HepG2 (cell line): ENCODE data around the gene CD83. TPM values are rescaled to one million over a fixed set of nuclear protein-coding genes. Genes with fewer than 3 reads are reported as not detected.

ENCODE experiments used
- ATAC-seq: fragments of 200-7000 bp; cut with Tn5 transposase; 3 replicates; pipeline ENCODE4 v1.9.1; 2020; ENCODE audit warnings: mild to moderate bottlenecking, moderate library complexity
- BruUV-seq: library from RNA; stranded (reverse); fragments of 400-500 nt; replicated peaks from 2 replicates; lab custom pipeline; 2021; lab: Mats Ljungman, UMichigan
- CTCF ChIA-PET: fragments of 300-600 bp; formaldehyde crosslinking; extraction: SDS; loops from one replicate; lab custom pipeline; 2021; ENCODE audit warnings: low total read pairs, inconsistent platforms, low intra/inter-chr PET ratio; lab: Yijun Ruan, JAX
- POLR2A ChIA-PET: fragments of 350-600 bp; sonication (Branson Sonifier 250); formaldehyde crosslinking; loops from one replicate; lab custom pipeline; 2020; ENCODE audit warnings: antibody characterized with exemption, inconsistent platforms; lab: Yijun Ruan, JAX
- DNase-seq: peaks from one replicate; pipeline ENCODE4 v3.0.0-alpha.2; 2015; ENCODE audit warnings: low spot score
- FAIRE-seq: peaks from 3 replicates; lab custom pipeline; 2011; peaks lifted over from hg19 to GRCh38; lab: Jason Lieb, UNC
- H2AFZ ChIP-seq: one replicate; pipeline ENCODE4 v1.6.1; 2011; ENCODE audit warnings: low read length, inconsistent platforms
- H3K27ac ChIP-seq: fragments of 300-600 bp; 3 replicates; pipeline ENCODE4 v1.8.0; 2011; ENCODE audit warnings: mixed run types, mild to moderate bottlenecking, mixed read lengths, low read length, inconsistent platforms; ENCODE audit not compliant: insufficient read depth; ENCODE audit errors: extremely low read length
- H3K27me3 ChIP-seq, 2 experiments: fragments of 200-600 bp in 1 of 2; 2 replicates in 1 of 2; 3 replicates in 1 of 2; pipeline versions ENCODE4 v1.6.0 to v1.8.0; 2011; ENCODE audit warnings: low read length in 2 of 2, mild to moderate bottlenecking in 2 of 2, moderate library complexity in 2 of 2, inconsistent platforms in 1 of 2; ENCODE audit not compliant: insufficient read depth in 2 of 2, control insufficient read depth in 1 of 2
- H3K36me3 ChIP-seq, 2 experiments: fragments of 200-600 bp in 1 of 2; replicated peaks in 1 of 2; 2 replicates in 1 of 2; 3 replicates in 1 of 2; pipeline versions ENCODE4 v1.5.1 to v1.8.0; 2011; ENCODE audit warnings: low read length in 2 of 2, inconsistent platforms in 1 of 2; ENCODE audit not compliant: insufficient read depth in 2 of 2, control insufficient read depth in 1 of 2
- H3K4me1 ChIP-seq: 2 replicates; pipeline ENCODE4 v1.5.1; 2012; ENCODE audit warnings: low read length, inconsistent platforms; ENCODE audit not compliant: insufficient read depth
- H3K4me2 ChIP-seq: 2 replicates; pipeline ENCODE4 v1.6.0; 2011; ENCODE audit warnings: low read depth, low read length, inconsistent platforms
- H3K4me3 ChIP-seq, 3 experiments: fragments of 200-600 bp in 1 of 3; sonication (generic), shearing (Covaris generic) in 1 of 3; replicated peaks in 1 of 3; 2 replicates each; pipeline ENCODE4 v1.5.1; 2011 to 2016; ENCODE audit warnings: low read length in 3 of 3, inconsistent platforms in 2 of 3, low read depth in 2 of 3, mild to moderate bottlenecking in 2 of 3, control low read depth in 1 of 3, mixed read lengths in 1 of 3; ENCODE audit not compliant: insufficient read depth in 1 of 3
- H3K79me2 ChIP-seq: one replicate; pipeline ENCODE4 v1.6.1; 2011; ENCODE audit warnings: low read length, inconsistent platforms; ENCODE audit not compliant: insufficient read depth
- H3K9ac ChIP-seq: 2 replicates; pipeline ENCODE4 v1.6.0; 2011; ENCODE audit warnings: mild to moderate bottlenecking, low read depth, low read length, inconsistent platforms; ENCODE audit not compliant: insufficient read depth
- H3K9me3 ChIP-seq: 2 replicates; pipeline ENCODE4 v1.5.1; 2012; ENCODE audit warnings: mild to moderate bottlenecking, low read length
- H4K20me1 ChIP-seq: 2 replicates; pipeline ENCODE4 v1.6.0; 2011; ENCODE audit warnings: inconsistent platforms, mild to moderate bottlenecking, low read length, moderate library complexity; ENCODE audit not compliant: insufficient read depth
- DNMT1 ChIP-seq: sonication (generic); formaldehyde crosslinking; IDR thresholded peaks from 2 replicates; pipeline ENCODE4 v1.5.1; 2020; ENCODE audit warnings: mild to moderate bottlenecking, missing genetic modification reagents
- DNMT3B ChIP-seq: conservative IDR thresholded peaks from 2 replicates; pipeline ENCODE4 v1.6.1; 2016; ENCODE audit warnings: missing biosample characterization, control low read depth
- ETV6 ChIP-seq: sonication (generic); formaldehyde crosslinking; conservative IDR thresholded peaks from 2 replicates; pipeline ENCODE4 v1.4.0; 2020; ENCODE audit warnings: missing genetic modification reagents
- FOXK1 ChIP-seq: sonication (generic); formaldehyde crosslinking; IDR thresholded peaks from 2 replicates; pipeline ENCODE4 v1.4.0; 2020; ENCODE audit warnings: low read depth, missing genetic modification reagents, borderline replicate concordance
- MIXL1 ChIP-seq: IDR thresholded peaks from 2 replicates; pipeline ENCODE4 v1.6.1; 2016
- NFKB2 ChIP-seq: sonication (generic); formaldehyde crosslinking; IDR thresholded peaks from 2 replicates; pipeline ENCODE4 v1.4.0; 2020; ENCODE audit warnings: missing genetic modification reagents, borderline replicate concordance
- RBM22 ChIP-seq: fragments of 200-400 bp; formaldehyde crosslinking; optimal IDR thresholded peaks from 2 replicates; pipeline ENCODE3; 2017; ENCODE audit warnings: mild to moderate bottlenecking, low read length, moderate library complexity
- SIN3B ChIP-seq: fragments of 150-350 bp; IDR thresholded peaks from 2 replicates; pipeline ENCODE4 v1.6.1; 2014; ENCODE audit warnings: low read length
- YY1 ChIP-seq: IDR thresholded peaks from 2 replicates; pipeline ENCODE4 v1.6.1; 2011; ENCODE audit warnings: low read length, low read depth, moderate library complexity, mild to moderate bottlenecking; ENCODE audit not compliant: insufficient read depth, insufficient replicate concordance
- ZNF451 ChIP-seq: sonication (generic); formaldehyde crosslinking; IDR thresholded peaks from 2 replicates; pipeline ENCODE4 v1.5.0; 2020; ENCODE audit warnings: mild to moderate bottlenecking, missing genetic modification reagents
- WGBS: methylation state at CpG from one replicate; pipeline ENCODE4 v1.1.6; 2017; ENCODE audit warnings: low lambda C conversion rate; 5-methylcytosine and 5-hydroxymethylcytosine counted together
- in situ Hi-C: cut with HindIII; loops from 2 replicates; pipeline ENCODE4 v1.10.0; 2017; ENCODE audit warnings: low pct_unique_long_range_greater_than_20kb; ENCODE audit not compliant: extremely low pct_ligation_motif_present
- intact Hi-C: fragments of 100-400 bp; cut with micrococcal nuclease; formaldehyde crosslinking; loops from one replicate; pipeline ENCODE4 v1.10.0; 2022; ENCODE audit not compliant: unreplicated experiment
- polyA plus RNA-seq, 8 experiments: library from polyadenylated mRNA; depleted of rRNA in 3 of 8; stranded (reverse) in 7 of 8; unstranded in 1 of 8; fragments of >200 nt; fragmentation: Illumina TruSeq in 4 of 8; extraction: Trizol in 4 of 8; gene quantifications; 2 replicates each; pipeline versions ENCODE4 v1.2.1 to v1.2.3, GENCODE V29; 2011 to 2016; ENCODE audit warnings: low read depth in 4 of 8, missing spikeins in 1 of 8, mixed read lengths in 1 of 8; ENCODE audit not compliant: insufficient read depth in 1 of 8
- total RNA-seq, 5 experiments: library from RNA; depleted of rRNA; stranded (reverse); fragments of >200 nt; fragmentation: Illumina TruSeq; extraction: Trizol; gene quantifications; 2 replicates each; pipeline ENCODE4 v1.2.3, GENCODE V29; 2016; ENCODE audit warnings: low read depth in 1 of 5
- TF ChIP-seq, protein P1 (sequence below): sonication (generic); IDR thresholded peaks from 2 replicates; pipeline ENCODE4 v1.6.1; 2016; ENCODE audit warnings: low read depth, borderline replicate concordance

The CD83 gene
- total and polyA plus RNA-seq, 2 of the 13 experiments (the other 11 are each of a cell fraction or from before 2014, with no cell fraction given): 0.46 to 2.3 TPM

DNA sequence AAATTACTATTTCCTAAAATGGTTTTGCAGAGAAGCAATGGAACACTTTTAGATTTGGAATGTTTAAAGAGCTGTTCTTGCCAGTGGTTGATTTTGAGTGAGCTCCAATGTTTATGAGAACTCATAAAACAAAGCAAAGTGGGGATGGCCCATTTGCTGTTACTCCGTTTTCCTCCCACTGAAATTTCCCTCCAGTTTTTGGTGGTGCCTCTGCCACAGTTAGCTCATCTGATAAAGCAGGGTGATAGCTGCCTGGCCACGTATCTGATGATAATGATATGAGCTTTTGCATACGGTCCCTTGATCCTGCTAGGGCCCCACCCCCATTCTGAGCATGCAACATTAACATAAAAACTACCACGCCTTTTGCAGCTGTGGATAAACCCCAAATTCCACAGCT, 10.4 kb downstream of the CD83 start:
- Histone ChIP-seq H3K27me3 (no peaks in the 10 kb centered on the region), H3K9me3 (no peaks in the 10 kb centered on the region), H3K4me2 (no peak overlapping the region), H3K27ac (no peak overlapping the region), H3K79me2 (no peaks in the 10 kb centered on the region), H3K36me3 (no peaks in the 10 kb centered on the region), H4K20me1 (no peaks in the 10 kb centered on the region), H3K4me3 (no peak overlapping the region), H3K4me1 (peaks cover 22% of the 10 kb centered on the region), H3K9ac (no peak overlapping the region), H2AFZ (no peak overlapping the region)
- DNase-seq (no peak), FAIRE-seq (no peak), ATAC-seq (no peak)
- in situ Hi-C loops: no loop called here
- no TSS peak for BruUV-seq
- 23% methylated on average over 4 of the region's 4 CpGs for WGBS
- intact Hi-C loops: no loop called here
- CTCF ChIA-PET: no interaction called here
- POLR2A ChIA-PET: no interaction called here
- TF ChIP-seq, protein P1, sequence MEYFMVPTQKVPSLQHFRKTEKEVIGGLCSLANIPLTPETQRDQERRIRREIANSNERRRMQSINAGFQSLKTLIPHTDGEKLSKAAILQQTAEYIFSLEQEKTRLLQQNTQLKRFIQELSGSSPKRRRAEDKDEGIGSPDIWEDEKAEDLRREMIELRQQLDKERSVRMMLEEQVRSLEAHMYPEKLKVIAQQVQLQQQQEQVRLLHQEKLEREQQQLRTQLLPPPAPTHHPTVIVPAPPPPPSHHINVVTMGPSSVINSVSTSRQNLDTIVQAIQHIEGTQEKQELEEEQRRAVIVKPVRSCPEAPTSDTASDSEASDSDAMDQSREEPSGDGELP: no peak

DNA sequence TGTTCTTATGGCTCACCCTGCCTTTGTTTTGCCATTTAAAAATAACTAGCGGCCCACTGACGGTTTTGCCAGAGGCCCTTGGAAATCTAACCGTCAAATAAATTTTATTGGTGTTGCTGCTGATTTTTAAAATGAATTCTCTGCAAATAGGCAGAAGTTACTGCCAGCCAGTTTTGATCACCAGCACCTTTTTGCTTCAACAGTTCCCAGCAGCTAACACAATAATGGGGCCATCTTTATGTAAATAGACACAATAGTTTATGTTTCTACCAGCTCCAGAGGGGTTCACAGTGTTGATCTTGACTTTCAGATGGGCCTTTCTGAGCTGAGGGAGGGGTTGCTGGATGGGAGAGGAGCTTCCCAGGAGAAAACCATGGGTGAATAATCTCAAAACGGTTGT, 11.2 kb downstream of the CD83 start:
- ChIA-PET CTCF (interaction anchor here (1.5 to 2.2 kb wide), 2 partner anchors 16 to 18 kb away, joined by 4 to 31 read pairs; no protein-coding TSS in a partner anchor), POLR2A (no interaction called here)
- Histone ChIP-seq H3K9me3 (no peaks in the 10 kb centered on the region), H3K4me1 (peaks cover 25% of the 10 kb centered on the region), H3K36me3 (no peaks in the 10 kb centered on the region), H3K4me2 (no peak overlapping the region), H2AFZ (no peak overlapping the region), H3K9ac (no peak overlapping the region), H4K20me1 (no peaks in the 10 kb centered on the region), H3K4me3 (no peak overlapping the region), H3K27ac (no peak overlapping the region), H3K27me3 (no peaks in the 10 kb centered on the region), H3K79me2 (no peaks in the 10 kb centered on the region)
- no peak for ATAC-seq
- 4% methylated on average over 4 of the region's 4 CpGs for WGBS
- FAIRE-seq: no peak
- DNase-seq: no peak
- in situ Hi-C loops (no loop called here), intact Hi-C loops (loop anchor here (1.0 kb wide), 2 partner anchors 16 to 1495 kb away; no protein-coding TSS in a partner anchor)
- BruUV-seq: no TSS peak
- TF ChIP-seq, protein P1: no peak
- TF ChIP-seq SIN3B (no peak), MIXL1 (CRISPR knock-in tag) (no peak), RBM22 (no peak), DNMT1 (CRISPR knock-in tag) (no peak), FOXK1 (no peak), NFKB2 (CRISPR knock-in tag) (no peak), ETV6 (no peak), DNMT3B (CRISPR knock-in tag) (no peak), YY1 (no peak), ZNF451 (CRISPR knock-in tag) (no peak)
